HG03175 (cell line): ENCODE data around the gene PMEPA1.

Source experiments
- ATAC-seq: cut with Tn5 transposase; IDR thresholded peaks from one replicate; pipeline ENCODE4 v1.9.1; 2021; ENCODE audit warnings: mild to moderate bottlenecking, moderate library complexity; ENCODE audit not compliant: unreplicated experiment

PMEPA1 gene

DNA sequence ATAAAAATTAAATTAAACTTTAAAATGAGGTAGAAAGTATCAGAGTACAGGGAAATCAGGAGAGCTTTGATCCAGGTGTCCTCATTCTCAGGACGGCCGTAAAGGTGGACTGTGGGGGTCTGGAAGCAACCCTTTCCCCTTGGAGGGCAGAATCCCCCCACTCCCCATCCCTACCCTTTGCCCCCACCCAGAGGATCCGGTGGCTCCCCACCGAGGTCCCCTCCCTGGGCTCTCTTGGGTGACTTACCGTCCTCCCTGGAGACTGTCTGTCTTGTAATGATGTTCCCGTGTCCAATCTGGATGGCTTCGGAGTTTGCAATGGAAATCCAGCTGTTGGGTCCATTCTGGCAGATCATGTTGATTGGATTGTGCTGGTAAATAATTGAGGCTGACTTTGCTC, 96.9 kb downstream of the PMEPA1 start:
- ATAC-seq = no peak

GRCh38 chr20:57612436-57612835, 97.4 kb downstream of the PMEPA1 start:
- ATAC-seq = no peak

DNA sequence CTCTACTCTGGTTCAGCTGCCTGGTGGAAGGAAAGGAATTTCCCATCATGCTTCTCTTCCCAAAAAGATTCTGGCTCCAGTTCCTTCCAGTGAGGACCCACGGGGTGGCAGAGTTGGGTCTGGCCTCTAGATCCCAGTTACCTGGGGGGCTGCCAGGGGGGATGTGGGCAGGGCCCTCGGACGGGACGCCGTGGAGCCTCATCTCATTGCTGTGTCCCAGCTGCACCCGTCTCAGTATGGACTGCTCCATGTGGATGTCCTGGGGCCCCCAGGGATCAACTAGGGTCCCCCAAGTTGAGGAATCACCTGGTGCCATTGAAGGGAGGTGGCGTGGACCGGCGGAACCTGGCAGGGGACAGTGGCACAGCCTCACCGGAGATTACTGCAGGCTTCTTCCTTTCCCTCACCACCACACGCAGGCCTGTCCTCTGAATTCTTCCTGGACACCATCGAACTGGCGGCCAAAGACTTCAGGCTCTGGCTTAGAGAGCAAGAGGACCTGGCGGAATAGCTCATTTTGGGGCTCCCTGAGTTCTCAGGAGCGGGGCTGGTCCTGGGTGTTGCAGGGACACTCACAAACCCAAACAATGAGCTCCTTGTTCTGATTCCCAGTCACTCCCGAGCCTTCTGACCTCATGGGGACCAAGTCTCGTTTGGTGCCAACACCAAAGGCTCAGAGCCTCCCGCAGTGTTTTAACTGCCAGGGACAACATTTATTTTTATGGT, 98.1 kb downstream of the PMEPA1 start:
- ATAC-seq = no peak

GRCh38 chr20:57610261-57610952, 99.4 kb downstream of the PMEPA1 start:
- ATAC-seq = no peak

DNA sequence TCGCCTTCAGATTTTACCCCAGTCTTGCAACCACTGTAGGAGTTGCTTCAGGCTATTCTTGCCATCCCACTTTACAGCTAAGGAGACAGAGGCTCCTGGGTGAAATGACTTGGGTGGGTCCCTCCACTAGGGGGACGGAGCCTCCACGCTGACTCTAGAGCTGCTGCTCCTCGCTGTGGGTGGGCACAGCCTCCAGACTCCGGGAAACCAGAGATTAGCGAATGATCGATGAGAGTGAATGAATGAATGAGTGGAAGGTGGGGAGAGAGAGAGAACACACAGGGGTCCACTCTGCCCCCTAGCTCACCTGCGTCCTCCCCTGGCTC, 100.0 kb downstream of the PMEPA1 start:
- no peak for ATAC-seq

- ATAC-seq = peak; percentile 61
Measured at GRCh38 chr20:57609086-57609841, 100.6 kb downstream of the PMEPA1 start.

GRCh38 chr20:57608516-57608915, 101.3 kb downstream of the PMEPA1 start:
- no peak for ATAC-seq

DNA sequence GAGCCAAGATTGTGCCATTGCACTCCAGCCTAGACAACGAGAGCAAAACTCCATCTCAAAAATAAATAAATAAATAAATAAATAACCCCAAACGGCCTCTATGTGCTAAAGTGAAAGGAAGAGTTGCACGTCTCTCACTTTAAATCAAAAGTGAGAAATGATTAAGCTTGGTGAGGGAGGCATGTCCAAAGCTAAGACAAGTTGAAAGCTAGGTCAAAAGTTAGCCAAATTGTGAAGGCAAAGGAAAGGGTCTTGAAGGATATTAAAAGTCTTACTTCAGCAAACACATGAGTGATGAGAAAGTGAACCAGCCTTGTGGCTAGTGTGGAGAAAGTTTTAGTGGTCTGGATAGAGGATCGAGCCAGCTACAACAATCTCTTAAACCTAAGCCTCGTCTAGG, 103.9 kb downstream of the PMEPA1 start:
- ATAC-seq = no peak

- ATAC-seq = no peak
Measured at GRCh38 chr20:57605045-57605444, 104.8 kb downstream of the PMEPA1 start.

- no peak for ATAC-seq
Measured at GRCh38 chr20:57603120-57603519, 106.7 kb downstream of the PMEPA1 start.

GRCh38 chr20:57601737-57602136, 108.1 kb downstream of the PMEPA1 start:
- no peak for ATAC-seq

DNA sequence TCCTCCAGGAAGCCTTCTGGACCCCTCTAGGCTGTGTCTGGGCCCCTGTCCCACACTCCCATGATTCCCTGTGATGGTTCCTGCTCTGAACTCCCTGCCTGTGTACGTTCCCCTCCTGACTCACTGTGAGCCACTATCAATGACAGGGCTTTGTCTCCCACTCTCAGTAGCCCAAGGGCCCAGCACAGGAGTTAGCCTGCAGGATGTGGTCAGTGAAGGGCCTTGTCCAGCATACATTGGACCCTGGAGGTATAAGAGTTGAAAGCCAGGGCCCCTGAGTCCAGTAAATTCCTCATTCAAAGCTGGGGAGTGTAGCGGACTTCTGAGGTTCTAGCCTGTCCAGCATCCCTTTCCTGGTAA, 108.6 kb downstream of the PMEPA1 start:
- no peak for ATAC-seq

DNA sequence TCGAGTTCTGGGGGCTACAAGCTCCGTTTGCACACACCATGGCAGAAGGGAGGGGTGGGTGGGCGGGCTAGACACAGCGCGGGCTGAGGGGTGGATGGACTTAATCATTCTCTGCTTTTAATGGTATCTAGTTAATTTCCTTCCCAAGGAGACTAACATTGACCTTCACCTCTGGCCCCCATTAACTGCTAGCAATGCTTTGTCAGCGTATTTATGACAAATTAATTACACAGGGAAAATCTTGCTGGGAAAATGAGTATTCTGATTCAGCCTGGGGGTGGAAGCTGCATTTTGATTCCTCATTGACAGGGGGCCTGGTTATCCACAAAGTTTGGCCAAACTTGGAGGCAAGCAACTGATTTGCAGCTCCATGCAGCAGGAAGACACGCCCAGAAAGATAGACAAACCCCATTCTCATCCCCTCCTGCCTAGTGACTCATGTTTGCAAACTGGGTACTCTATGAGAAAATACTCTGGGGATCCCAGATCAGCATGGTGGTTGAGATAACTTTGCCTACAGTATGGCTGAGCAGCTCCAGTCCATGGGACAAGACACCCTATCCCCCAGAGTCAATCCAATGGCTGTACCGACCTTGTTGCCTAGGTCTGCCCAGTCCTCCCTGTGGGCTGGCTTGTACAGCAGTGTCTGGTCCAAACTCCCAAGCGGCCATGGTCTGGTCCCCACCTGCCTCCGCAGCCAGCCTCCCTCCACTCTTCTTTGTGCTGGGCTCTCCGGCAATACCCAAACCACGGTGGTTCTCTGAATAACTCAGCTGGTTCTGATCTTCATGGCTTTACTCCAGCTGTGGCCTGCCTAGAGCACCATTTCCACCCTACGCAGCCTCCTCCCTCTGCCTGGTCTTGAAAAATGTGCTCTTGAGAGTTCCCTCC, 109.2 kb downstream of the PMEPA1 start:
- ATAC-seq = no peak

- ATAC-seq = no peak
Measured at GRCh38 chr20:57598491-57598890, 111.3 kb downstream of the PMEPA1 start.
